T-helper 9 cell (primary cell): ENCODE measurements around the gene GULP1.
"Not testable (repeated sequence)": the region's sequence is repeated elsewhere in the genome, so short reads cannot be mapped to it uniquely, and the experiment has no call there.

ENCODE experiments used
- DNase-seq: peaks from one replicate; pipeline ENCODE4 v3.0.0-alpha.2; 2020

The GULP1 gene

DNA sequence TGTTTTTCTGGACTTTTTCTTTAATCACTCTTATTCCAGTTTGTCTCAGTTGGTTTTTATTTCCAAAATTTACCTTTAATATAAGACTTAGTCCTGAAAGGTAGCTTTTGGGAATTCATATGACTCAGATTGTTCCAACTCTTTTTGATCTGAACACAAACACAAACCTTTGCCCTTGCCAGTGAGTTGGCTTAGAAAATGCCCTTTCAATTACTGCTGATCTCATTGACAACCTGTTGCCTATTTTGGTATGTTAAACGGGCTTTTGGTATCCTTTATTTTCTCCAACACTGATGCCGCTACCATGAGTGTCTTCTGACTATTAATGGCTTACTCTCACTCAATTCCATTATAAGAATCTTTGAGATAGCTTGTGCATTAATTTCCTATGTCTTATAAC is 143.4 kb downstream of the GULP1 start:
- no peak for DNase-seq

DNA sequence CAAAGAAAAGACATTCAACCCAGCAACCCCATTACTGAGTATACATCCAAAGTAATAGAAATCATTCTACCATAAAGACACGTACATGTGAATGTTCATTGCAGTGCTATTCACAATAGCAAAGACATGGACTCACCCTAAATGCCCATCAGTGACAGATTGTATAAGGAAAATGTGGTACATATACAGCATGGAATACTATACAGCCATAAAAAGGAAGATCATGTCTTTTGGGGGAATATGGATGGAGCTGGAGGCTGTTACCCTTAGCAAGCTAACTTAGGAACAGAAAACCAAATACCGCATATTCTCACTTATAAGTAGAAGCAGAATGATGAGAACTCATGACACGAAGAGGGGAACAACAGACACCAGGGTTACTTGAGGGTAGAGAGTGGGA is 145.9 kb downstream of the GULP1 start:
- no peak for DNase-seq

DNA sequence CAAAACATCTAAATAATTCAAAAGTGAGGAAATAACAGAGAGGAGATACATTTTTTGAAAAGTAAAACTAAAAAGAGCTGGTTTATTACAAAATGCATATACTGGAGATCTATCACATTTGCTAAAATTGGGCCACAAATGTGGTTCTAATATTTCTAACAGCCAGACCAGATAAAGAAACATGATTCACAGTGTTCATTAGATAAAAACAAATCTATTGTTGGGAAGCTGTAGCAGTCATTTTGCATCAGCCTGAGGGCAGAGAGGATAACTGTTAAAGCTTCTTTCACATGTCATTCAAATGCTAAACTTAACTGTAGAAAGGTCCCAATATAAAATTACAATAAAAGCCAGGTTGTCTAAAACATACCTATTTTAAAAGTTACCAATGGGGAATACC is 148.3 kb downstream of the GULP1 start:
- no peak for DNase-seq

DNA sequence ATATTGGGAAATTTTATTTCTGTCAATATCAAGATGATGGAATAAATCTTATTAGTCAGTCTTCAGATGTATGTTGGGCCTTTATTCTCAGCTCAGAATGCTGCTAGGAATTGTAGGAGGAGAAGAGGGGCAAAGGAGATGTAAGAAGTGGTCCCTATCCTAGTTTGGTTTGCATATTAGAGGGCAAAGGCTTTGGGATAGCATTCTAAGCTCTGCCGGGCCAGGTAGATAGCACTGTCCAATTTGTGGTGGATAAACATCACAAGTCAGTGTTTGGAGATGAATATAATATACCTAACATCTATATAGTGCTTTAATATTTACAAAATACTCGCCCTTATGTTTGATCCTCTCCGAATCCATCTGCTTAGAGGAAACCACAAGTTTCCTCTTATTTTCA is 149.2 kb downstream of the GULP1 start:
- DNase-seq: no peak

DNA sequence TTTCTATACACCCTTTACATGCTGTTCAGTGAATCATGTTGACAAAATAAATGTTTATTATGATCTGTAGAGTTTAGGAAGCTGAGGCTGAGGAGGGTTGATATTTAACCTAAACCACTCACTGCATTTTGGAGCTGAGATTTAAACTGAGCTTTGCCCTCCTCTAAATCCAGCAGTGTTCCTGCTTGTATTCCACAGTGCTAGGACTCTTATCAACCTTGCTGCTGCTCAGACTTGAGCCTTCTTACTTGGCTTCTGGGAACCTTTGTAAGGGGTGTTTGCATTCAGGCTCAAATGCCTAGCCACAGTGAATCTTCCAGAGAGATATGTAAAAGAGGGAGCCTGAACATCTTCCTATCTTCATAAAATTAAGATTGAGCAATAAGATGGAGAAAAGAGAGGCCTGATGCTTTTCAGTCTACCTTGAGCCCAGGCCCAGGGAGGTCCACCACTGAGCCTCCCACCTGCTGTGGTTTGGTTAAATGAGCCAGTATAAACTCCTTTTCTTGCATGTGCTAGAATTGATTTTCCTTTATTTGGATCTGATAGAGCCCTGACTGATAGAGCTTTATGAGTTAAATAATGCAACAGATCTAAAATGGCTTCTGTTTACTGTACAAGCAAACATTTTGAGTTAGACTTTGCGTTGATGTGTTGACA is 149.7 kb downstream of the GULP1 start:
- DNase-seq: no peak

DNA sequence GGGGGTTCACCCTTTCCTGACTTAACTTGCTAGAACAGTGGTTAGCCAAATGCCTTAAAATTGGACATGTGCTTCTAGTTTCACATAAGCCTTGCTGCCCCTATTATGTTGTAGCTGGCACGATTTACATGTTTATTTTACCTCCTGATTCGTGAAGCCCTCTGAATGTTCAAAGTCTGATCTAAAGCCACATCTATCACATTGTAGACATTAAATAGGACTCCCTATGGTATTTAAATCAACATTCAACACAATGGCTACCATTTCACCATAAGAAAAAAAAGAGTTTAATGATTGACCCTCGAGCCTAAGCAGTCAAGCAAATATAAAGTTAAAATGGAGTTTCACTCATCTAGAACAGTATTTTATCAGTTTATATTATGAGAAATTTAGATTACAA is 151.5 kb downstream of the GULP1 start:
- no peak for DNase-seq

DNA sequence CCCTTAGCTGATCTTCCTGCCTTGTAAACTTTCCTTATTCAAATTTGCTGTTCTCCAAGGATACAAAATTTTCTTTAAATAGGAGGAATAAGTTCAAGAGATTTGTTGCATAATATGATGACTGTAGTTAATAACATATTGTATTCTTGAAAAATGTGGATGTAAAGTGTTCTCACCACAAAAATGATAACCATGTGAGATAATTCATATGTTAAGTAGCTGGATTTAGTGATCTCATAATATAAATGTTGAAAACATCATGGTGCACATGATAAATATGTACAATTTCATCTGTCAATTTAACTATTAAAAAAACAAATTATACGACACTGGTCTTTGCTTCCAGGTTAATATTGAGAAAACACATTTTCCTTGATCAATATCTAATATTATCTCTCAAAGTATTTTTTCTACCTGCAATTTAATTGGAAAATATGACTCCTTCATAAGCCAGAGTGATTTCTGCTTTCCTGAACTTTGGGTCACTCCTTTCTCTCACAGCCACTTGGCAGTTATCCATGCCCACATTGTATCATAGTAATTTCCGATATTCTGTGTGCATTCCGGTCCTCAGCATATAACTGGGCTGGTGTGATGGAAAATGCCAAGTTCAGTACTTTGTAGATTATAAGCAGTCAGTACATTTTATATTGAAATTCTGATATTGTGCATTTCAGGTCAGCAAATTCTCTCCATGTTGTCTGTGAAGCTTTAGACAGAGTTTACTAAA is 152.6 kb downstream of the GULP1 start:
- DNase-seq: no peak

DNA sequence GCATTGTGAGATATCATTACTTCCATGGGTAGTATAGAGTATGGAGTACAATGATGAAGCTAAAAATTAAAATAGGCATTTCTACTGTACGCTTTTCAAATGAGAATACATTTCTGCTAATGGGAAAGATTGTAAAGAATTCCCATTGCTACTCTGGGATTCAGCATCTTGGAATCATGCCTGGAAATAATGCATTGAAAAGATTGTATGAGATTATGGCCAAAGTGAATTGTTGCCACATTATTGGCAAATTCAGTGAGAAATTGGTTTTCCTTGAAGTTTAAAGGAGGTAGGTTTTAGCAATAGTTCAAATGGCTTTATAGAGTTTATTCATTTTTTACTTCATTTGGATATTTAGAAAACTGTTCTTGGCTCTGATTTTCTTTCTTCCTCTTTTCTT is 157.9 kb downstream of the GULP1 start:
- no peak for DNase-seq

DNA sequence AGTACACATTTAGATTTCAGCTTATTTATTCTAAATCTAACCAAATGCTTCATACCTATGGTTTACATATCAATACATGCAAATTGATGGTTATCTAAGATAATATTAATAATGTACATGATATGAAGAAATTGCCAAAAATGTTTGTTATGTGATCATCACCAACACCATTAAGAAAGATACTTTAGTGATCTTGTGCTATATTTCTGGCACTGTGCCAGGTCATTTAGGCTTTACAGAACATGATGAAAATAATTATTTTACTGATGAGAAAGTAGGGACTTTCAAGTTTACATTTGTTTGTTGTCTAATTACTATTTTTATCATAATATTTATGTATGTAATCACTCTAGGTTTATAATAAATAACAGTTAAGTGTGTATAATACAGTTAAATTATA is 158.3 kb downstream of the GULP1 start:
- DNase-seq: no peak

DNA sequence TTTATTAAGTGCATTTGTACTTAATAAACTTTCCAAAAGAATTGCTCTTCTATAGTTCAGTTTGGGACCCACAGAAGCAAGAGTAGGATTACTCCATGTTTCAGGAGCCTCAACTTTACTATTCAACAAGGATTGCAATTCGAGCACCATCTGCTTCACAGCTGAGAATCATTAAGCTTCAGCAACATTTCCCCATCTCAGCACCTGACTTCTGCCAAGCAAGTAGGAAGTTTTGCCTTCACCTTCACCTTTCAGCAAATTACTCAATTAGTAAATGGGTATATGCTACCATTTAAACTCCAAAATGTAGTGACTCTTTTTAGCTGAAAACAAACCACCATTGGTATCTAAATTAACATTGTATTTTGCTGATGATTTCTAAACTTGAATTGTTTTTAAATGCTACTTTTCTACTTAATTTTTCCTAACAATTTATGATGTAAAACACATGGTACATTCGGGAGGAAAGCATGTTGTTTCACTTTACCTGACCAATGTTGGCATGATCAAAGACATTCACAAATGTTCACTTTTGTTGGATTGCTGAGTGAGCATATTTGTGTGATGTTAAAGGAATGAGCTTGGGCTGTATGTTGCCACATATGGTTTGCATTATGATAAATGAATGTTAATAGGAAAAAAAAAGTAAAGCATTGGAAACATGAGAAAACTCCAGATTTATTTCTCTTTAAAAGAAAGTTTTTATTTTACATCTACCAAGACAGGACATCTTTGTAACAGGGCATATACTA is 159.2 kb downstream of the GULP1 start:
- no peak for DNase-seq

DNA sequence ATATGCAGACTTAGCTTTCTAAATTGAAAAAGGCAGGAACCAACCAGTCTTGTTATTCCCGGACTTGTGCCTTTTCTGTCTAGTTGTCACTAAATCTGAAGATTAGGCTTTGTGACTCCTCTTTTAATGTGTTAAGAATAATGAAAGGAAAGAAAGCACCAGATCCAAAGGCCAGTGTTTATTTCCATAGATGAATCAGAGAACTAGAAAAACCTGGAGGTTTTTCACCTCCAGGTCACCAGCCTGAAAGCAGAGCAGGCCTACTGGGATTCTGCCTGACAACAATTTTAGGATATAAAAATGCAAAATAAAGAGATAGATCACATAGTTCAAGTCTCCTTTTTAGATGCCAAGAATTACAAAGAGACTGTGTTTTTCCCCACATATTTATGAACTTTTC is 160.4 kb downstream of the GULP1 start:
- DNase-seq: no peak

DNA sequence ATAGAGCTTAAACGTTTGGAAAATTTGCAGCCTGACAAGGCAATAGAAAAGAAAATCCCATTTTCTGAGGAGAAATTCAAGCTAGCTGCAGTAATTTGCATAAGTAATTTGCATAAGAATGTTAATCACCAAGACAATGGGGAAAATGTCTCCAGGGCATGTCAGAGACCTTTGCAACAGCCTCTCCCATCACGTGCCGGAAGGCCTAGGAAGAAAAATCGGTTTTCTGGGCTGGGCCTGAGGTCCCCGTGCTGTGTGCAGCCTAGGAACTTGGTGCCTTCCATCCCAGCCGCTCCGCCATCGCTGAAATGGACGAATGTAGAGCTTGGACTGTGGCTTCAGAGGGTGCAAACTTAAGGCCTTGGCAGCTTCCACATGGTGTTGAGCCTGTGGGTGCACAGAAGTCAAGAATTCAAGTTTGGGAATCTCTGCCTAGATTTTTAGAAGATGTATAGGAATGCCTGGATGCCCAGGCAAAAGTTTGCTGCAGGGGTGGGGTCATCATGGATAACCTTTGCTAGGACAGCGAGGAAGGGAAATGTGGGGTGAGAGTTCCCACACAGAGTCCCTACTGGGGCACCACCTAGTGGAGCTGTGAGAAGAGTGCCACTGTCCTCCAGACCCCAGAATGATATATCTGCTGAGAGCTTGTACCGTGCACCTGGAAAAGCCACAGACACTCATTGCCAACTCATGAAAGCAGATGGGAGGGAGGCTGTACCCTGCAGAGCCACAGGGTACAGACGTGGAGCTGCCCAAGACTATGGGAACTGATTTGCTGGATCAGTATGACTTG is 164.6 kb downstream of the GULP1 start:
- no peak for DNase-seq

DNA sequence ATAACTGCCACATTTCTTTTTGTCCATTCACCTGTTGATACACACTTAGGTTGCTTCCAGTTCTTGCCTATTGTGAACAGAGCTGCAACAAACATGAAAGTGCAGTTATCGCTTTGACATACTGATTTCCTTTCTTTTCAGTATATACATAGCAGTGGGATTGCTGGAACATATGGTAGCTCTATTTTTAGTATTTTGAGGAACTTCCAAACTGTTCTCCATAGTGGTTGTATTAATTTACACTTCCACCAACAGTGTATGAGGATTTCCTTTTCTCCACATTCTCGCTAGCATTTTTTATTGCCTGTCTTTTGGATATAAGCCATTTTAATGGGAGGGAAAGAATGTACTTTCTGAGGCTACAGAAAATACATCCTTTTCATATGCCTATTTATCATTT is 167.4 kb downstream of the GULP1 start:
- no peak for DNase-seq

DNA sequence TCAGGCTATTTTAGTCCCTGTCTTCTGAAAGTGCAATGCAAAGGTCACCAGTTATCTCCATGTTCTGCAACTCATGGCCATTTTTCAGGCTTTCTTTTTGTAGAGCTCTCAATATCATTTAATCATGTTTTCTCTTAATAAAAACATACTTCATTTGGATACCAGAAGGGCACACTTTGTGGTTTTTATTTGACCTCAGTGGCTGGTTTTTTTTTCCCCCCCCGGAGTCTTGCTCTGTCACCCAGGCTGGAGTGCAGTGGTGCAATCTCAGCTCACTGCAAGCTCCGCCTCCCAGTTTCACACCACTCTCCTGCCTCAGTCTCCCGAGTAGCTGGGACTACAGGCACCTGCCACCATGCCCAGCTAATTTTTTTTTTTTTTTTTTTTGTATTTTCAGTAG is 174.4 kb downstream of the GULP1 start:
- not testable (repeated sequence) for DNase-seq

DNA sequence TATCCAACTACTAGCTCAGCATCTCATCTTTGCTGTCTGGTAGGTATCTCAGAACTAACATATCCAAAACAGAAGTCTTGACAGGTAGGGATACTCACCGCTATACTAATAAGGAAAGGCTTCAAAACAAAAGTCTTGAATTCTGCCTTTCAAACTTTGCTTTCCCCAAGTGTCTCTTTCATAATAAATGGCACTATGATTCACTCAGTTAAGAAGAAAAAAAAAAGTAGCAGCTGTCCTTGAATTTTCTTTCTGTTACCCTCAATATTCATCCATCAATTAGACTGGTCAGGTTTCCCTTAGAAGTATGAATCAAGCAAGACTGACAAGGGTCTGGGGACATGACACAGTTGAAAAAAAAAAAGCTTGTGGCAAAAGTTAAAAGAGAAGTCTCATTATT is 175.1 kb downstream of the GULP1 start:
- no peak for DNase-seq

DNA sequence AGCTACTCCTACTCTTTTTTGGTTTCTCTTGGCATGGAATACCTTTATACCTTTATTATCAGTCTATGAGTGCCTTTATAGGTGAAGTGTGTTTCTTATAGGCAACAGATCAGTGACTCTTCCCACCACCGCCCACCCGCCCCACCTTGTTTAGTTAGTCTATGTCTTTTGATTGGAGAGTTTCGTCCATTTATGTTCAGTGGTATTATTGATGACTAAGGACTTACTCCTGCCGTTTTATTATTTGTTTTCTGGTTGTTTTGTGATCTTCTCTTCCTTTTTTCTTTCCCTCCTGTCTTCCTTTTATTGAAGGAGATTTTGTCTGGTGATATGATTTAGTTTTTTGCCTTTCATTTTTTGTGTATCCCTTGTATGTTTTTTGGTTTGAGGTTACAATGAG is 179.5 kb downstream of the GULP1 start:
- DNase-seq: no peak

DNA sequence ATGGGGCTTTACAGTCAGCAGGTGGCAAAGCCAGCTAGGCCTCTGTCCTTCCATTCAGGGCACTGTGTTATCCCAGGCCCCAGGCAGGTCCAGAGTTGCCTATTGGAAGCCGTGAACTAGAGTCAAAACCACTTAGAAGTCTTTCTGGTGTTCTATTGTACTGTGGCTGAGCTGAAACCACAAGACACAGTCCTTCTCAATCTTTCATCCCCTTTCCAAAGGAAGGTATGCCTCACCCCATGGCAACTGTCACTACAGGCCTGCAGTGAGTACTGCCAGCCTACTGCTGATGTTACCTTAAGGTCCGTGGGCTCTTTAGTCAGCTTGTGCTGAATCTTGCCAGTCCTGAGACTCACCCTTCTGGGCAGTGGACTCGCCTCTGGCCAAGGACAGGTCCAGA is 181.6 kb downstream of the GULP1 start:
- DNase-seq: no peak

DNA sequence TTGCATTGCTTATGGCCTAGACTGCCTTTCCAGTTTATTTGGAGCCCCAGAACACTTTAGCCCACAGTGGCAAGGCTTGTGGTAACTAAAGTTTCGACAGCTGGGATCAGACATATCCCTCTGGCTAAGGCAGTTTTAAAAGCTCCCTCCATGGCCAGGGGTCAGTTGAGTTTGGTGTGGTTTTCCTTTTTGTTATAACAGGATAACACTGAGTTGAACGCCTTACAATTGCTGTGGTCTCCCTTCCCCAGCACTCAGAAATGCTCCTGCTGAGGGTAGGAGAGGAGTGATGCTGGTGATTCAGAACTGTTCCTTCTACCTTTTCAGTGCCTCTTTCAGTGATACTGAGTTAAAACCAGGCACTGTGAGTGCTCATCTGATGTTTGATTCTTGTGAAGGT is 182.6 kb downstream of the GULP1 start:
- no peak for DNase-seq

DNA sequence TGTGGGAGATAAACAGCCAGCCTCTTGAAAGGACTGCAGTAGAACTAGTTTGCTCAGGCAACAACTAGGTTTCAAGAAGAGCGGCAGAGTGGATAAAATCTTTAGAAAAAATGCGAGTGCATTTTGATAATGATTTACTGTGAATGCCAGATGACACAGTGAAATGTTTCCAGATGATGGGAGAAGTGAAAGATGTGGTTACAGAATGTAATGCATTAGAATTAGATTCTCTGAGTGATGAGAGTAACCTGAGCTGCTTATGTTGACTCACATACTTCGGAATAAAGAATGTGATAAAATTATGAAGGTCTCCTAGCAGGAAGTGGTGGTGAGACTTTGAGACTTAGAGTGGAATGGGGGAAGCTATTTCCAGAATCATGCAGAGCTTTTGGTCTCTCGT is 184.3 kb downstream of the GULP1 start:
- DNase-seq: no peak

DNA sequence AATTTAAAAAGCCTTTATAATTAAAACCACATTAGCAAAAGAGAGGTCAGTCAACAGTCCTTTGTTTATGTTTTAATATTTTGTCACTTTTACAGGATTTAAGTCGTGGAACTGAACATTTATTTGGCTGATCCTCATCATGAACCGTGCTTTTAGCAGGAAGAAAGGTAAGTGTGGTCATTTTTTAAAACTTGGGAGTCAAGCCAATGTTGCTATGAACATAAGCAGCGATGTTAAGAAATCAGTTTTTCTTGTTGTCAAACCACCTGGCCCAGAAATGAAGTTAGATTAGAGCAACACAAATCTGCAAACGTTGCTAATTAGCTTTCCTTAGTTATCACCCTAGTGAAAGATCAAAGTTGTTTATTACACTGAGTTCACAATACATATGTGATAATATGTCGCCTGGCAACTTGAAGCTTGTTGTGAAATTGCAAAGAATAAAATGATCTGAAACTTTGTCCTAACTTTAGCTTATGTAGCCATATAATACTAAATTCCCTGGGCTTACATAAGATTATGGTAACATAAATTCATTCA is 186.0 kb downstream of the GULP1 start:
- DNase-seq: no peak

DNA sequence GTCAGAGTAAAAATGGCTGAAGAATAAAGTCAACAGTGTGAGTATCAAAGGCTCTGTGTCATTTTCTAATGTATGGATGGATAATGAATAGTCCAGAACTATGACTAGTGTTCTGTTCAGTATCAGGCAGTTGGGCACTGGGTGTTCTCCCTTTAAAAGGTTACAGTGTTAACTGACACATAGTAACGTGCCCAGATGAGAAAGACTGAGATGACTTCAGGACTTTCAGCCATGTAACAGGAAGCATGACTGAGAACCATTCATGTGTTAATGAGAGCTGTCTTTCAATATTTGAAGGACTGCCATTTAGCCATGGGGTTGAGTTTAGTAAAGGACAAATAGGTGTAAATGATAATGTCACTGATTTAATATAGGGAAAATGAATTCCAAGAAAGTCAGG is 187.1 kb downstream of the GULP1 start:
- DNase-seq: no peak

DNA sequence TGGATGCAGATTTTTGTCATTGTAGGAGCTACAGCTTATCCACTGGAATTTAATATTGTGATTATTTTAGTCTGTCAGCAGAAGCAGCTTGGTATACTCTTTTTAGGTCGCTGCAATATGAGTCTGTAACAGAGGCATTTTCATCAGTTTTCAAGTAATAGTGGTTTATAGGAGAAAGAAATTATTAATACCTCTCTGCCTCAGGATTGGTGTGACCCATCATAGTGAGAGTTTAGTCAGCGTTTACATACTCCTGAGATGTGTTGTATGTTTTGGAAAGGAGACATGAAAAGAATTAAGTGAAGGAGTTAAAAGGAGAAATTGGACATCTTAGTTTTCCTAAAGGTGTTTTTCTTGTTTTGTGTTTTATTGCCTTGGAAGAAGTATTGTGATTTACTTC is 189.8 kb downstream of the GULP1 start:
- no peak for DNase-seq

DNA sequence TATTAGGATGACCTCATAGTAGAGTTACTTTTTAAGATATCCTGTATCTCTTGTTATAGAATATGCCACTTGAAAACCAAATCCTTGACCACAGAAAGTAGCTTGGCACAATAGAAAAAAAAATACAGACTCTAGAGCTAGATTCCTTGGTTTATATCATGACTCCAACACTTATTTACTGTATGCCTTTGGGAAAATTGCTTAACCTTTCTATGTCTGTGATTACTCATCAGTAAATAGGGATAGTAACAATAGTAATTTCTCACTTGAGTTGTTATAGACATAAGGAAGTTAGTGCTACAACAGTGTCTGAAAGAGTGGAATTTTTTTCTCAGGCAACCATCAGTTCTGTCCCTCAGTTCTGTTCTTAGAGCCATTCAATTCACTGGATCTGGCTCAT is 193.8 kb downstream of the GULP1 start:
- no peak for DNase-seq
